ENCODE results near the gene PLEKHG1.

The PLEKHG1 gene

GRCh38 chr6:150641398-150642139 lies 41.9 kb downstream of the PLEKHG1 start:
- no peak for DNase-seq

- DNase-seq = no peak
Observed at GRCh38 chr6:150646228-150646627, 46.5 kb downstream of the PLEKHG1 start.

GRCh38 chr6:150647051-150647450 lies 47.4 kb downstream of the PLEKHG1 start:
- no peak for DNase-seq
